Endothelial cell of umbilical vein (primary cell): ENCODE measurements around the gene TNFRSF14. TPM values are rescaled to one million over a fixed set of nuclear protein-coding genes. Genes with fewer than 3 reads are reported as not detected.

ENCODE experiments used
- BruUV-seq: library from RNA; stranded (reverse); fragments of 400-500 nt; replicated peaks from 2 replicates; lab custom pipeline; 2021; lab: Mats Ljungman, UMichigan
- CTCF ChIA-PET: fragments of 300-600, 350-600 bp; sonication (Branson Sonifier 250); formaldehyde crosslinking; loops from one replicate; lab custom pipeline; 2021; ENCODE audit warnings: antibody characterized with exemption, inconsistent platforms; lab: Charles Lee
- POLR2A ChIA-PET: fragments of 300-600, 350-600 bp; sonication (Branson Sonifier 250); formaldehyde crosslinking; loops from one replicate; lab custom pipeline; 2021; ENCODE audit warnings: antibody characterized with exemption, inconsistent platforms; lab: Charles Lee
- DNase-seq: peaks from one replicate; pipeline ENCODE4 v3.0.0-alpha.2; 2011; ENCODE audit warnings: low read depth, low spot score
- FAIRE-seq: peaks from 2 replicates; lab custom pipeline; 2011; peaks lifted over from hg19 to GRCh38; lab: Jason Lieb, UNC
- H2AFZ ChIP-seq: 2 replicates; pipeline ENCODE4 v1.6.0; 2012; ENCODE audit warnings: low read depth, low read length, control low read depth, inconsistent platforms
- H3K27ac ChIP-seq: 2 replicates; pipeline ENCODE4 v1.5.1; 2011; ENCODE audit warnings: low read depth, mild to moderate bottlenecking, control low read depth, low read length, moderate library complexity; ENCODE audit not compliant: insufficient read depth
- H3K27me3 ChIP-seq, 2 experiments: 2 replicates each; pipeline versions ENCODE4 v1.6.0 to v1.6.1; 2011; ENCODE audit warnings: low read length in 2 of 2, mixed read lengths in 1 of 2; ENCODE audit not compliant: control insufficient read depth in 2 of 2, insufficient read depth in 2 of 2
- H3K36me3 ChIP-seq, 2 experiments: 2 replicates in 1 of 2; 3 replicates in 1 of 2; pipeline ENCODE4 v1.5.1; 2011; ENCODE audit warnings: low read length in 2 of 2, mild to moderate bottlenecking in 1 of 2, moderate library complexity in 1 of 2; ENCODE audit not compliant: control insufficient read depth in 2 of 2, insufficient read depth in 2 of 2; ENCODE audit errors: extremely low read depth in 1 of 2
- H3K4me1 ChIP-seq: 3 replicates; pipeline ENCODE4 v1.5.1; 2011; ENCODE audit warnings: mild to moderate bottlenecking, low read length; ENCODE audit not compliant: control insufficient read depth, insufficient read depth; ENCODE audit errors: extremely low read depth
- H3K4me2 ChIP-seq: 2 replicates; pipeline ENCODE4 v1.6.1; 2011; ENCODE audit warnings: low read length, control low read depth, mixed read lengths; ENCODE audit not compliant: insufficient read depth
- H3K4me3 ChIP-seq, 3 experiments: fragments of 200-600 bp in 1 of 3; sonication (generic), shearing (Covaris generic) in 1 of 3; replicated peaks in 1 of 3; 2 replicates each; pipeline ENCODE4 v1.5.1; 2011 to 2016; ENCODE audit warnings: control low read depth in 3 of 3, low read length in 3 of 3, mild to moderate bottlenecking in 2 of 3, inconsistent platforms in 1 of 3, low read depth in 1 of 3, moderate library complexity in 1 of 3; ENCODE audit not compliant: insufficient read depth in 1 of 3
- H3K79me2 ChIP-seq: 2 replicates; pipeline ENCODE4 v1.6.0; 2012; ENCODE audit warnings: low read length, inconsistent platforms; ENCODE audit not compliant: control insufficient read depth, insufficient read depth
- H3K9ac ChIP-seq: replicated peaks from 2 replicates; pipeline ENCODE3; 2011; ENCODE audit warnings: low read length, control low read depth; ENCODE audit not compliant: insufficient read depth; ENCODE audit errors: extremely low read depth
- H3K9me1 ChIP-seq: replicated peaks from 3 replicates; pipeline ENCODE4 v1.6.0; 2011; ENCODE audit warnings: mild to moderate bottlenecking, low read length; ENCODE audit not compliant: control insufficient read depth, insufficient read depth; ENCODE audit errors: extremely low read depth
- H3K9me3 ChIP-seq: replicated peaks from 2 replicates; pipeline ENCODE4 v1.5.1; 2012; ENCODE audit warnings: low read length, inconsistent platforms; ENCODE audit not compliant: control insufficient read depth, insufficient read depth
- H4K20me1 ChIP-seq: replicated peaks from 2 replicates; pipeline ENCODE3; 2011; ENCODE audit warnings: mild to moderate bottlenecking, low read length; ENCODE audit not compliant: control insufficient read depth, insufficient read depth; ENCODE audit errors: extremely low read depth
- MAX ChIP-seq: IDR thresholded peaks from 2 replicates; pipeline ENCODE4 v1.6.1; 2011; ENCODE audit not compliant: insufficient read depth, insufficient read length
- MYC ChIP-seq: IDR thresholded peaks from one replicate; pipeline ENCODE4 v1.6.1; 2011; ENCODE audit warnings: mild to moderate bottlenecking, low read depth, low read length
- POLR2A ChIP-seq: IDR thresholded peaks from 2 replicates; pipeline ENCODE4 v1.6.1; 2012; ENCODE audit warnings: low read depth, mild to moderate bottlenecking, control low read depth, low read length
- dilution Hi-C: fragments of 300-500 bp; cut with MboI; formaldehyde crosslinking; loops from one replicate; pipeline ENCODE4 v1.15.0; 2019; ENCODE audit warnings: low sequenced_read_pairs; ENCODE audit not compliant: extremely low pct_ligation_motif_present
- intact Hi-C: fragments of 100-400 bp; cut with micrococcal nuclease; formaldehyde crosslinking; loops from one replicate; pipeline ENCODE4 v1.10.0; 2022
- polyA plus RNA-seq, 4 experiments: library from polyadenylated mRNA; depleted of rRNA in 3 of 4; stranded (reverse) in 3 of 4; unstranded in 1 of 4; fragments of >200 nt; gene quantifications; 2 replicates each; pipeline versions ENCODE4 v1.2.1 to v1.2.3, GENCODE V29; 2011 to 2012; ENCODE audit warnings: missing spikeins in 1 of 4
- total RNA-seq: library from RNA; stranded (reverse); gene quantifications from 2 replicates; pipeline ENCODE4 v1.2.3, GENCODE V29; 2021

The TNFRSF14 gene
- total and polyA plus RNA-seq, 2 donors (not counting 3 experiments of a cell fraction or from before 2014, with no cell fraction given): 40.9 to 49.4 TPM

- ChIA-PET CTCF (interaction anchor here (0.7 to 3.1 kb wide), 9 partner anchors 25 to 838 kb away, joined by 3 to 14 read pairs (median 3); partner anchors contain the start of genes PANK4 and TNFRSF14), POLR2A (interaction anchor here (1.4 kb wide), 1 partner anchor 30 kb away, joined by 3 read pairs; the partner anchor contains the start of gene TNFRSF14)
- Histone ChIP-seq H3K9me3 (no peaks in the 10 kb centered on the region), H3K4me2 (peak within 1 kb of the TSS; percentile 86), H3K4me3 (peak within 1 kb of the TSS; percentile 56 to 73 (median 61)), H2AFZ (peak within 1 kb of the TSS; percentile 92), H3K9ac (peak within 1 kb of the TSS; percentile 73), H3K27ac (peak within 1 kb of the TSS; percentile 75), H3K9me1 (no peaks in the 10 kb centered on the region), H4K20me1 (no peaks in the 10 kb centered on the region), H3K4me1 (peaks cover 15% of the 10 kb centered on the region), H3K79me2 (peaks cover 5% of the 10 kb centered on the region), H3K27me3 (no peaks in the 10 kb centered on the region), H3K36me3 (peaks cover 3% of the 10 kb centered on the region in 2 experiments)
- no TSS peak for BruUV-seq
- intact Hi-C loops: loop anchor here (1.0 to 5.0 kb wide), 7 partner anchors 25 to 1314 kb away; partner anchors contain the start of genes C1orf174 and PANK4
- FAIRE-seq: peak; percentile 98
- dilution Hi-C loops: no loop called here
- TF ChIP-seq MYC (no peak), POLR2A (peak; percentile 33), MAX (peak; percentile 1)
- peak; percentile 98 for DNase-seq
Observed at GRCh38 chr1:2586154-2587070, 30.2 kb downstream of the TNFRSF14 start, which contains the start of gene PRXL2B. TSS of gene PRXL2B (plus strand) at chr1:2586777. CDS start at chr1:2586886, 109 bp downstream.
